ENCODE measurements around the gene SCFD2.

GRCh38 chr4:52879471-52879870 is 486.4 kb downstream of the SCFD2 start:
- TF ChIP-seq CTCF (IDR thresholded peaks at IDR 0.05; ENCODE audit: extremely low read depth in 1 of 2, insufficient read depth in 1 of 2, low read depth in 1 of 2, low read length in 2 of 2) (no peak), POLR2A (IDR thresholded peaks at IDR 0.05; ENCODE audit: low read depth, low read length) (no peak)
